ENCODE data around the gene MANBA.
"Not testable (repeated sequence)": the region's sequence is repeated elsewhere in the genome, so short reads cannot be mapped to it uniquely, and the experiment has no call there.

The MANBA gene

DNA sequence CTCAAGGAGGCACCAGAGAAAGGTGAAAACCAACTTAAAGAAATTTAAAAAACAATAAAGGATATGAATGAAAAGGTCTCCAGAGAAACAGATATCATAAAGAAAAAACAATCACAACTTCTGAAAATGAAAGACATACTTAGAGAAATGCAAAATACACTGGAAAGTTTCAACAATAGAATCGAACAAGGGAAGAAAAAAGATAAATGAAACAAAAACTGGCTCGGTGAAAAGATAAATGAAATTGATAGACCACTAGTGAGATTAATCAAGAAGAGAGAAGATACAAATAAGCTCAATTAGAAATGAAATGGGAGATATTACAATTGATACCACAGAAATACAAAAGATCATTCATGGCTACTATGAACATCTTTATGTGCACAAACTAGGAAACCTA, 22.0 kb downstream of the MANBA start:
- not testable (repeated sequence) for H3K27ac Mint-ChIP-seq; DNase-seq (ENCODE audit: low spot score in 2 of 2); H3K9me3 Mint-ChIP-seq; H3K36me3 Mint-ChIP-seq; ATAC-seq; H3K4me3 Mint-ChIP-seq
- peaks cover 34% of the 10 kb centered on the region for H3K4me1 Mint-ChIP-seq

DNA sequence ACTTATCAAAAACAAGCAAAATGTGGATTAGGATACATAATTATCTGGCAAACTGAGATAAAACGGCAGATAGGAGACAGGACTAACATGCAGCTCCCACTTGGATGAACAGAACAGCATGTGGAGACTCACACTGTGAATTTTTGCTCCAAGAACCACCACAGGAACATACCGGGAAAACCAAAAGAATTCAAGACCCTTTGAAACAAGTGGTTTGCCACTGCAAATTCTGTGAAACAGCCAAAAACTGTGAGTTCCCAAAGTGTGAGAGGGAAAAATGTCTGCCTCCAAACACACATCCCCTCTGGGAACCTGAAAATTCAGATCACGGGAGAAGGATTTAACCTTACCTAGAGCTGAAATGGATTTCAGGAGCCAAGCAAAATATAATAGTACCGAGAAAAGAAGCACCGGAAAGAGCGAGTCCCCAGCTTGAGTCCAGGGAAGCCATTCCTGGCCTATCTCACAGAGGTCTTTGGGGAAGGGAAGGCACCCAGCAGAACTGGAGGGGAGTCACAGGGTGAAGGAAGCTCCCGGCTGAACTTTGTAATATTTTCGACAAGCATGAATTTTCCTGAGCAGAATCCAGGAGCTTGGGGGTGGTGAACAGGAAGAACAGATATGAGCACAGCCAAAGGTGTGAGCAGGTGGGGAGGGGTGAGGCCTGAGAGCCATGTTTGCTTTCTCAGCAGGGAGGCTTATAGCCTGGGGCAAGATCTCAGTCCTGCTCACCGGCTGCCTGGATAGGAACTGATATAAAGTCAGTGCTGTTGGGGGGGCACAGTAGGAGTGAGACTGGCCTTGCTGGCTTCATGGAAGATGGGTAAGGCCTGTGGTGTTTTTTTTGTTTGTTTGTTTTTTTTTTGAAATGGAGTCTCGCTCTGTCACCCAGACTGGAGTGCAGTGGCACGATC, 23.9 kb downstream of the MANBA start:
- ATAC-seq (no peak), DNase-seq (ENCODE audit: low spot score in 2 of 2) (no peak)
- no peaks in the 10 kb centered on the region for H3K36me3 Mint-ChIP-seq
- peaks cover 30% of the 10 kb centered on the region for H3K4me1 Mint-ChIP-seq
- no peak overlapping the region for H3K27ac Mint-ChIP-seq
- no peak overlapping the region for H3K4me3 Mint-ChIP-seq
- H3K9me3 Mint-ChIP-seq: peaks cover 4% of the 10 kb centered on the region

DNA sequence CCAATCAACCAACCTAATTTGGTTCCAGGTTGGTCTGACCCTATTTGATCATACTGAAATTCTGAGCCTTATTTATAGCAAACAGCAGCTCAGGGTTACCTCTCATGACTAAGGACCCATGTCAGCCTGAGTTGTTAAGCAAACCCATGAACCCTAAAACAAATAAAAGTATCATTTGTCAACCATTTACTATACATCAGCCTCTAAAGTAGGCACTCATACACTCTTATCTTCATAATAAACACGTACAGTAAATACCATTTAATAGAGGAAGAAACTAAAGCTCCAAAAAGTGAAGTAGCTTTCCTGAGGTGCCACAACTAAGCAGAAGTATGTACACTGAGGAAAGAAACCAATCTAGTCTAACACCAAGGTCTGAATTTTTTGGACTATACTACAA, 25.2 kb downstream of the MANBA start:
- DNase-seq (ENCODE audit: low spot score in 2 of 2): no peak
- Mint-ChIP-seq H3K9me3 (peaks cover 7% of the 10 kb centered on the region), H3K36me3 (no peaks in the 10 kb centered on the region), H3K27ac (no peak overlapping the region), H3K4me3 (no peak overlapping the region), H3K4me1 (peaks cover 26% of the 10 kb centered on the region)
- ATAC-seq: no peak

DNA sequence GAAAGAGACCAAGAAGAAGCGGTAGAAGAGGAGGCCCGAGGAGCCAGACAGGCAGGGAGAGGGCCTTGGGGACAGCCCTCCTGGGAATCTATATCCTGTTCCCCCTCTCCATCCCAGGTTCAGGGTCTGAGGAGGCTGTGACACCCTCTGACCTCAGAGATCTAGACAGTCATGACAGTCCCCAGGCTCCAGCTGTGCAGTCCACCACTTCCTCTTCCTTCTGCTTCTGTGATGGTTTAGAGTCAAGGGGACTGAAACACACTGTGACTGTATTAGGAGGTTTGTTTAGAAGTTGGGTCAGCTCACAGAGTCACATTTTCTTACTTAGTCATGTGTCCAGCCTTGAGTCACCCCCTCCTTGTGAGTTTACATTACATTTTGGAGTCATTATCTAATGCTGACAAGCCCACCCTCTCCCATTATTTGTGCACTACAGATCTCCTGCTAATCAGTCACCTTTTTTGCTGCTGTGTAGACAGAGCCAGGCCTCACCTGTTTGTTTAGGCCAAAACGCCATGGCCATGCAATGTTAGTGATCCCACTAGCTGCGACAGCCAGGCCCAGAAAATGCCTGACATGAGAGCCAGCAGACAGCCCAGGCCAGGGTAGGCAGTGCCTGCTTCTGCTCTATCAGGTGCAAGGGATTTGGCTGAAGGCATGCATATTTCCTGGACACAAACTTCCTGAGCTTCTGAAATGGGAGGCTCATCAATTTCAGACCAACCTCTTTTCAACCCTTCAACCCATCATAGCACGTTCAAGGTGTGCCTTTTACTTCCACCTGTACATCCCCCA, 26.0 kb downstream of the MANBA start:
- no peak for DNase-seq (ENCODE audit: low spot score in 2 of 2)
- no peak overlapping the region for H3K4me3 Mint-ChIP-seq
- H3K36me3 Mint-ChIP-seq: no peaks in the 10 kb centered on the region

DNA sequence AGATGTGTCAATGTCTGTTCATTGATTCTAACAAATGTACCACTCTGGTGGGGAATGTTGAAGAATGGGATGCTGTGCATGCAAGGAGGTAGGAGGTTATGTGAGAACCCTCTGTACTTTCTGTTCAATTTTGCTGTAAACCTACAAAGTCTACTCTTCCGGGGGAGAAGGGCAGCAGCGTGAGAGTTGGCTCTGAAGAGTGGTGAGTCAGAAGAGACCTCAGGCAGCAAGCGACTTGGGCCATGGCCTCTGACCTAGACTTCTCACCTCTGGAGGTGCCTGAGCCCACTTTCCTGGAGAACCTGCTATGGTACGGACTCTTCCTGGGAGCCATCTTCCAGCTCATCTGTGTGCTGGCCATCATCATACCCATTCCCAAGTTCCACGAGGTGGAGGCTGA, 26.7 kb downstream of the MANBA start:
- Mint-ChIP-seq H3K4me3 (no peak overlapping the region), H3K27ac (peak overlapping the region; percentile 75), H3K4me1 (peaks cover 24% of the 10 kb centered on the region), H3K36me3 (no peaks in the 10 kb centered on the region), H3K9me3 (peaks cover 7% of the 10 kb centered on the region)
- DNase-seq (ENCODE audit: low spot score in 2 of 2) (no peak), ATAC-seq (peak; percentile 20)

More for the DNA sequence above, 26.0 kb downstream of the MANBA start:
- H3K27ac Mint-ChIP-seq: peak overlapping the region; percentile 75
- H3K4me1 Mint-ChIP-seq: peaks cover 18% of the 10 kb centered on the region
- H3K9me3 Mint-ChIP-seq: peaks cover 7% of the 10 kb centered on the region
- peak; percentile 99 for ATAC-seq

DNA sequence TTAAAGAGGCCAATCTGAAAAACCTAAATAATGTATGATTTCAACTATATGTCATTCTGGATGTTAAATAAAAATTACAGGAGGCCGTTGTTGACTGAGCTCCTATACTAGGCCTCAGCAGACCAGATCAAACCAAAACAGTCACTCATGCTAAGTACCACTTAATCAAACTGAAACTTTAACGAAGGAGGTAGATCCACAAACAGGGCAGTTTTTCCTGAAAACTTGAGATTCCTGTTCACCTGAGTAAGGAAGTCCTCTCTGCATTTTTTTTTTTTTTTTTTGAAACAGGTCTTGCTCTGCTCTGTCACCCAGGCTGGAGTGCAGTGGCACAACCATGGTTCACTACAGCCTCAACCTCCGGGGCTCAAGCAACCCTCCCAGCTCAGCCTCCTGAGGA, 27.7 kb downstream of the MANBA start:
- no peak overlapping the region for H3K4me3 Mint-ChIP-seq
- H3K4me1 Mint-ChIP-seq: peaks cover 24% of the 10 kb centered on the region
- no peak for DNase-seq (ENCODE audit: low spot score in 2 of 2)
- H3K9me3 Mint-ChIP-seq: peaks cover 3% of the 10 kb centered on the region
- no peaks in the 10 kb centered on the region for H3K36me3 Mint-ChIP-seq
- ATAC-seq: no peak
- H3K27ac Mint-ChIP-seq: peak overlapping the region; percentile 75

DNA sequence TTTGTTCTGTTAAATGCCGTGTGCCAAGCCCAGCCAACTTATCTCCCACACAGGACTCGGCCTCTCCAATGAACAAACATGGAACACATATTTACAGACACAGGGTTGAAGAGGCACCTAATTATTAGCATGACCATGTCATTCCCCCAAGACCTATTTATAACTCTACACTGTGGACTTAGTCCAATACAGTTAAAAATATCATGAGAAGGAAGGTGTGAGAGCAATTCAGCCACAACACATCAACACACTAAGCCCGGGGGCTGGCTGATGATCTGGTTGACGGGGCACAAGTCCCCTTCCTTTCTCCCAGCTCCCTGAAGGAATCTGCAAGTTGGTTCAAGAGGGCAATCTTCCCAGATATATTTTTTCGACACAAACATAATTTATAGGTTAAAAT, 28.1 kb downstream of the MANBA start:
- ATAC-seq (no peak), DNase-seq (ENCODE audit: low spot score in 2 of 2) (no peak)
- Mint-ChIP-seq H3K36me3 (no peaks in the 10 kb centered on the region), H3K9me3 (peaks cover 3% of the 10 kb centered on the region), H3K27ac (peak overlapping the region; percentile 75), H3K4me1 (peaks cover 24% of the 10 kb centered on the region), H3K4me3 (no peak overlapping the region)

DNA sequence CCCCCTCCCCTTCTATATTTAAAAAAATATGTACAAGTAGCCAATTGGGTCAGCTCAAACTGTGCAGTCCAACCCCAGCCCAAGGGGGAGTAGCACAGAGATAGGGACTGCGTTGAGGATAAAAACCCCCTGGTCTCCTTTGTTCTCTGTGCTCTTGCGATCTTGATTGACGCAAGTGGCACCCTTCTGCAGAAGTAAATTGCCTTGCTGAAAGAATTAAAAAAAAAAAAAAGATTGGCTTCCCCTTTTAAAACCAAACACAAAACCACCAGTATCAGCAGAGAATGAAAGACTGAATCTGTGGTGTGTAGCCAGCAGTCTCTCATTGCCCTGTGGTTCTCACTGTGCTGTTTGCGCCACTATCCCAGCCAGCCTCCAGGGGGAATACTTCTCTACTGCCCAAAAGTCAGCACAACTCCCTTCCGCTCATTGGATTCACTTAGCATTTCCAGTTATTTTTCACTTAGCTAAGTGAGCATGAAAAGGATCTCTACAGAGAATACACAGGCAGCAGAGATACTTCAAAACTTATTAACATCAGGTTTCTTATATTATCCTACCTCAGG, 29.7 kb downstream of the MANBA start:
- no peak overlapping the region for H3K27ac Mint-ChIP-seq
- H3K36me3 Mint-ChIP-seq: no peaks in the 10 kb centered on the region
- DNase-seq (ENCODE audit: low spot score in 2 of 2): no peak

DNA sequence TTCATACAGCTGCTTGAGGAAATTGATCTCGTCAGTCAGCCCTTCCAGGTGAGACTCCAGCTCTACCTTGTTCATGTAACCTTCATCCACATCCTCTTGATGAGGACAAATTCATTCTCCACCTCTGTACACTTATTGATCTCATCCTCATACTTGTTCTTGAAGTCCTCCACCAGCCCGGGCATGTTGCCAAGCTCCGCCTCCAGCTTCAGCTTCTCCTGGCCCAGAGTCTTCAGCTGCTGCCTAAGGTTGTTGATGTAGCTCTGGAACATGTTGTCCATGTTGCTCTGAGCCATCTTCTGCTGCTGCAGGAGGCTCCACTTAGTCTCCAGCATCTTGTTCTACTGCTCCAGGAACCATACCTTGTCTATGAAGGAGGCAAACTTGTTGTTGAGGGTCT, 31.3 kb downstream of the MANBA start:
- H3K4me1 Mint-ChIP-seq: peaks cover 16% of the 10 kb centered on the region
- ATAC-seq; H3K9me3 Mint-ChIP-seq; DNase-seq (ENCODE audit: low spot score in 2 of 2); H3K27ac Mint-ChIP-seq; H3K36me3 Mint-ChIP-seq; H3K4me3 Mint-ChIP-seq: not testable (repeated sequence)

More for the DNA sequence above, 29.7 kb downstream of the MANBA start:
- Mint-ChIP-seq H3K4me1 (peaks cover 24% of the 10 kb centered on the region), H3K9me3 (peaks cover 3% of the 10 kb centered on the region), H3K4me3 (no peak overlapping the region)
- ATAC-seq: no peak

DNA sequence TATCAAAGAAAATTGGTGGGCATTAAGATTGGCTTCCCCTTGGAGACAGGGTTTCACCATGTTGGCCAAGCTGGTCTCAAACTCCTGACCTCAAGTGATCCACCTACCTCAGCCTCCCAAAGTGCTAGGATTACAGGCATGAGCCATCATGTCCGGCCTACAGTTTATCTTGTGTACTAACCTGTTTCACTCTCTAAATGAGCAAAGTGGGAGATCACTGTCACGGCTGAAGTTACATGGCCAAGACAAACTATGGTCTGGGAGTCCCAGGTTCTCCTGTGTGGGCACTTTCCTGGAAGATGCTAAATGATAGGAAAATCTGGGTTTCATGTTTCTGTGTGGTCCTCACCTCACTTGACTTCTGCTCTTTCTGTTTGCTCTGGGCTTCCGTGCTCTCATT, 33.8 kb downstream of the MANBA start:
- H3K36me3 Mint-ChIP-seq; DNase-seq (ENCODE audit: low spot score in 2 of 2); H3K4me1 Mint-ChIP-seq; ATAC-seq; H3K27ac Mint-ChIP-seq; H3K4me3 Mint-ChIP-seq; H3K9me3 Mint-ChIP-seq: not testable (repeated sequence)

DNA sequence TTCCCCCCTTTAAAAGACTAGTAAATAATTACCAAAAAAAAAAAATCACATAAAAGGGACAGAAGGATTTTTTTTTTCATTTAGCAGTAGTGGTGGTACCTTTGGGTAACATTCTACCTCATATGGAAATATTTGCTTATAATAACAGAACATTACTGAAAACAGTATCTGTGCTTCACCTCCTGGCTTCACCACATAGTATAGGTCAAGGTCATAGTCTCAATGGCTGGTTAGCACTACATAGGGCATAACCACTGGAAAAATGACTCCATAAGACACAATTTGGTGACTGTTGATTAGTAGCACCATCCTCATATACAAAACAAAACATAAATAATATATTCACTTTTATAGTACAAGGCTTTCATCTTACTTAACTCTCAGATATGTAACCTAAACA, 34.7 kb downstream of the MANBA start:
- Mint-ChIP-seq H3K27ac (no peak overlapping the region), H3K4me3 (no peak overlapping the region), H3K9me3 (peaks cover under 1% of the 10 kb centered on the region), H3K4me1 (peaks cover 6% of the 10 kb centered on the region), H3K36me3 (peaks cover 12% of the 10 kb centered on the region)
- DNase-seq (ENCODE audit: low spot score in 2 of 2) (no peak), ATAC-seq (peak; percentile 54)

DNA sequence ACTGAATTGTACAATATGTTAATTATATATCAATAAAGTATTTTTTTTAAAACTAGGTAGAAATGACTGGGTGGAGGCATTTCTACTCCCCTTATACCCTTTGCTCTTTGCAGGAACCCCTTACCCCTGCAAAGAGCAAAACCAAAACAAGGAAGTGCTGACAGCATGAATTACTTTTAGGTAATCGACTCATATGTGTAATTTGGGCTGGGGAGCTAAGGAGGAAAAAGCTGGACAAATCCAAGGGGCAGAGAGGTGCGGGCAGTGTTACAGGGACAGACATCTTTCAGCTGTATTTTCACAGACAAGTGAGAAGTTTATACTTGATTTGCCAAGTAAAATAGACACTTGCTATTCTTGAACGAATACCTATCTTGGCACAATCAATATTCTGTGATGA, 35.5 kb downstream of the MANBA start:
- Mint-ChIP-seq H3K27ac (no peak overlapping the region), H3K4me1 (peaks cover 6% of the 10 kb centered on the region), H3K9me3 (no peaks in the 10 kb centered on the region), H3K4me3 (no peak overlapping the region), H3K36me3 (peaks cover 12% of the 10 kb centered on the region)
- DNase-seq (ENCODE audit: low spot score in 2 of 2): no peak
- ATAC-seq: no peak

DNA sequence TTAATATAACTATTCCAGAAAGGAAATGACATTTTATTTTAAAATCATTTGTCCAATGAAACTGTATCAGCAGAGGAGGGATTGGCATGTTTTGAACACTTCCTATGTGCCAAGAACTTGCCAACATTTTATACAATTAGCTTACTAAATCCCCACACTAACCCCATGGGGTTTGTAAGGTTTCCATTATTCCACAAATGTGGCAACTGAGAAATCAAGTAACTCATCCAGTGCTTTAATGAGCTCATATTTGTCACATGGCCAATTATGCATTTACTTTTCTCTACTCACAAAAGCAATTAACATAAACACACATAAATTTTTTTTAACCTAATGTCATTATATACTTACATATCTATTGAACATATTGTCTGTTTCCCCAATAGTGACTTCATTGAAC, 37.3 kb downstream of the MANBA start:
- peaks cover 12% of the 10 kb centered on the region for H3K36me3 Mint-ChIP-seq
- no peaks in the 10 kb centered on the region for H3K4me1 Mint-ChIP-seq
- no peak for DNase-seq (ENCODE audit: low spot score in 2 of 2)
- no peak overlapping the region for H3K4me3 Mint-ChIP-seq
- no peak overlapping the region for H3K27ac Mint-ChIP-seq
- no peak for ATAC-seq
- no peaks in the 10 kb centered on the region for H3K9me3 Mint-ChIP-seq

DNA sequence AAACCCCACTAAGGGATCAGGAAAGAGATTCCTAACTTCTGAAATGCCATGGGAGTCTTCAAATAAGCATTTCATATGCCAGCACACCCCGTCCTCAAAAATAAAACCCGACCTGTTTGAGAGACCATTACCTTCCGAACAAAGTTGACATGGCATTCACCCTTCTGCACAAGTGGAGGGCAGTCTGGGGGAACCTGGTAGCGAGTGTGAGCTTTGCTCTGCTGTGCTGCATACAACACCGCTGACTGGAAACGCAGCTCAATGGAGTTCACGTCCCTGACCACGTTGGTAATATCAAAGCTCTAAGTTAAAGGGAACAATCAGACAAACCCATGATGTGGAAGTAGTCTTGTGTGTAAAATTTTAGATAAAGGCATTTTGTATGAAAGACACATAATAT, 38.0 kb downstream of the MANBA start:
- no peak overlapping the region for H3K27ac Mint-ChIP-seq
- DNase-seq (ENCODE audit: low spot score in 2 of 2): no peak
- no peak overlapping the region for H3K4me3 Mint-ChIP-seq
- H3K4me1 Mint-ChIP-seq: peaks cover 2% of the 10 kb centered on the region
- H3K9me3 Mint-ChIP-seq: no peaks in the 10 kb centered on the region
- no peak for ATAC-seq
- H3K36me3 Mint-ChIP-seq: peaks cover 12% of the 10 kb centered on the region

DNA sequence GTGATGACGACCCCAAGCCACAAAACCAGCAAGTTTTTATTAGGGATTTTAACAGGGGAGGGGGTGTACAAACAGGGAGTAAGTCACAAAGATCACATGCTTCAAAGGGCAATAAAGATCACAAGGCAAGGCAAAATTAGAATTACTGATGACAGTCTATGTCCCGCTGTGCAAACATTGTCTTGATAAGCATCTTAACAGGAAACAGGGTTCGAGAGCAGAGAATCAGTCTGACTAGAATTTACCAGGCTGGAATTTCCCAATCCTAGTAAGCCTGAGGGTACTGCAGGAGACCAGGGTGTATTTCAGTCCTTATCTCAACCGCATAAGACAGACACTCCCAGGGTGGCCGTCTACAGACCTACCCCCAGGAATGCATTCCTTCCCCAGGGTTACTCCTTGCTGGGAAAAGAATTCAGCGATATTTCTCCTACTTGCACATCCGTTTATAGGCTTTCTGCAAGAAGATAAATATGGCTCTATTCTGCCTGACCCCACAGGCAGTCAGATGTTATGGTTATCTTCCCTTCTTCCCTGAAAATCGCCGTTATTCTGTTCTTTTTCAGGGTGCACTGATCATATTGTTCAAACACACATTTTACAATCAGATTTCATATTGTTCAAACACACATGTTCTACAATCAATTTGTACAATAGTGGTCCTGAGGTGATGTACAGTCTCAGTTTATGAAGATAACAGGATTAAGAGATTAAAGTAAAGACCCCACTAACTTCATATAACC, 41.8 kb downstream of the MANBA start:
- H3K4me1 Mint-ChIP-seq; ATAC-seq; H3K4me3 Mint-ChIP-seq; H3K27ac Mint-ChIP-seq; DNase-seq (ENCODE audit: low spot score in 2 of 2); H3K9me3 Mint-ChIP-seq: not testable (repeated sequence)
- peaks cover 12% of the 10 kb centered on the region for H3K36me3 Mint-ChIP-seq

All from stimulated activated effector memory CD8-positive, alpha-beta T cell treated with anti-CD3 and anti-CD28 coated beads, Interleukin-12 subunit alpha, Interleukin-12 subunit beta, amount 100 ng/mL, for 72 hours (primary cell).